22Rv1 (cell line): ENCODE data around the gene ATXN1.

Source experiments
- H3K27ac ChIP-seq: fragments of 450-650 bp; 2 replicates; pipeline ENCODE4 v1.5.1; 2017
- CTCF ChIP-seq: fragments of 450-650 bp; IDR thresholded peaks from 2 replicates; pipeline ENCODE4 v1.5.1; 2017; ENCODE audit warnings: mild to moderate bottlenecking
- ZFX ChIP-seq: fragments of 450-650 bp; IDR thresholded peaks from 2 replicates; pipeline ENCODE4 v1.6.1; 2017; ENCODE audit warnings: antibody characterized with exemption, borderline replicate concordance

Gene ATXN1

GRCh38 chr6:16730738-16731477 is 30.4 kb downstream of the ATXN1 start:
- TF ChIP-seq CTCF (no peak), ZFX (no peak)

GRCh38 chr6:16729744-16730143 is 31.5 kb downstream of the ATXN1 start:
- TF ChIP-seq CTCF, result no peak
- TF ChIP-seq ZFX, result no peak
- H3K27ac ChIP-seq, result no peak overlapping the region

More at GRCh38 chr6:16730738-16731477, 30.4 kb downstream of the ATXN1 start:
- no peak overlapping the region for H3K27ac ChIP-seq

- no peak overlapping the region for H3K27ac ChIP-seq
- TF ChIP-seq ZFX (no peak), CTCF (no peak)
Measured at GRCh38 chr6:16729183-16729691, 32.0 kb downstream of the ATXN1 start.

GRCh38 chr6:16728513-16729182 is 32.6 kb downstream of the ATXN1 start:
- TF ChIP-seq ZFX (no peak), CTCF (no peak)
- no peak overlapping the region for H3K27ac ChIP-seq

- TF ChIP-seq CTCF (no peak), ZFX (no peak)
- H3K27ac ChIP-seq, result no peak overlapping the region
Measured at GRCh38 chr6:16727996-16728395, 33.3 kb downstream of the ATXN1 start.

GRCh38 chr6:16725145-16725864 is 36.0 kb downstream of the ATXN1 start:
- TF ChIP-seq CTCF, result no peak
- TF ChIP-seq ZFX, result no peak
- no peak overlapping the region for H3K27ac ChIP-seq
